Muscle of back (tissue), 11 donors: ENCODE measurements around the gene SMC1B. TPM values are rescaled to one million over a fixed set of nuclear protein-coding genes. Genes with fewer than 3 reads are reported as not detected.

ENCODE experiments used
- DNase-seq, 3 donors: peaks; one replicate each; pipeline versions ENCODE4 v3.0.0 to v3.0.0-alpha.2; 2013
- polyA plus RNA-seq, 10 donors: library from polyadenylated mRNA; unstranded; fragments of 120-200 nt; gene quantifications; one replicate each; pipeline ENCODE4 v1.2.1, GENCODE V29; 2013; ENCODE audit not compliant: insufficient read length in 10 of 10

Gene SMC1B
- polyA plus RNA-seq, 10 donors, result 0.05 to 1.1 (median 0.09) TPM

DNA sequence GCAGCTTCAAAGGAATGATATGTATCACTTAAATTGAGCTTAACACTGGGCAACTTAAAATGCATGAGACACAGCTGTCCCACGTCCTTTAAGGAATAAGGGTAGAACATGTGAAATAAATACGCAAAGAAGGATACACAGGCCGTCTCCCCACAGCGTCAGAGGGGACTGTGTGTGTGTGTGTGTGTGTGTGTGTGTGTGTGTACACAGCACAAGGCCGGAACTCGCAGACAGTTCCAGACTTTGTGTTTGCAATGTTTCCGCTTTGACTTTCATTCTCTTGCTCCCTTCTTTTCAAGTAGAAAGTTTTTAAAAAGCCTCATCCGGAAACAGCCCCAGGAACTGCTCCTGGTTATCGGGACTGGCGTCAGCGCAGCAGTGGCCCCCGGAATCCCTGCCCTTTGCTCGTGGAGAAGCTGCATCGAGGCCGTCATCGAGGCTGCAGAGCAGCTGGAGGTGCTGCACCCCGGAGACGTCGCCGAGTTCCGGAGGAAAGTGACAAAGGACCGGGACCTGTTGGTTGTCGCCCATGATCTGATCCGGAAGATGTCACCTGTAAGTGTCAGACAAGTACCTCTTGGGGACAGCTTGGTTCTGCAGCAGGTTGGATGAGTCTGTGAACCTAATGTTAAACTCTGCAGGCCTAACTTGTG, 90.4 kb downstream of the SMC1B start:
- no peak for DNase-seq

DNA sequence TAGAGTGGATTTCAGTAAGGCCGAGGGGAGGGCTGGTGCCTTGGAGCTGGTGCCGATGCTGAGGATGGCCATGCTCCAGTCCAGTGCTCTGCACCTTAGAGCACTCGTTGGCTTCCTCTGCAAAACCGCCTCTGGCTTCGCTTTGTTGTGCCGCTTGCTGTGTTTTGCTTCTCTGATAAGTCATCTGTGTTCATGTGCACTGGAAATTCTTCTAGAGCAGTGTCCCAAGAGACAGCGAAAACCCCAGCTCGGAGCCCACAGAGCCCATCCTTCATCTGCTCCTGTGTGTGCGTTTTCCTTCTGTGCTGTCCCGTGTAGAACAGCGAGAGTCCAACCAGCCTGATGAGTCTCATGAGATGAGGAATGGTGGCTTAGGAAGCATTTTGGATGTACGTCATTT, 91.6 kb downstream of the SMC1B start:
- DNase-seq, result no peak

DNA sequence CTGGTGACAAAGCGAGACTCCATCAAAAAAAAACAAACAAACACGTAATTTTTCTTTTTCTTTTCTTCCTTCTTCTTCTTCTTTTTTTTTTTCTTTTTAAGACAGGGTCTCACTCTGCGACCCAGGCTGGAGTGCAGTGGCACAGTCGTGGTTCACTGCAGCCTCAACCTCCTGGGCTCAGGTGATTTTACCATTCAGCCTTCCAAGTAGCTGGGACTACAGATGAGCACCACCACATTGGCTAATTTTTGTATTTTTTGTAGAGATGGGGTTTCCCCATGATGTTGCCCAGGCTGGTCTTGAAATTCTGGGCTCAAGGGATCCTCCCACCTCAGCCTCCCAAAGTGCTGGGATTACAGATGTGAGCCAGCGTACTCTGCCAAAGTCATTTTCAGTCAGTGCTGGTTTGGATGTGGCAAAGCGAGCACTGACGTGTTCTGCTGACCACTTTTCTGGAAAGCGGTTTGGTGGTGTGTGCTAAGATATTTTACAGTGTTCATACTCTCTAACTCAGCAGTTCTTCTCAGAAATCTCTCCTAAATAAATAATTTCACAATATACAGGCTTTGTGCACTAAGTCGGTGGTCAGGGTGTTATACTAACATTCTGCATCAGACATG, 92.9 kb downstream of the SMC1B start:
- DNase-seq, result no peak

DNA sequence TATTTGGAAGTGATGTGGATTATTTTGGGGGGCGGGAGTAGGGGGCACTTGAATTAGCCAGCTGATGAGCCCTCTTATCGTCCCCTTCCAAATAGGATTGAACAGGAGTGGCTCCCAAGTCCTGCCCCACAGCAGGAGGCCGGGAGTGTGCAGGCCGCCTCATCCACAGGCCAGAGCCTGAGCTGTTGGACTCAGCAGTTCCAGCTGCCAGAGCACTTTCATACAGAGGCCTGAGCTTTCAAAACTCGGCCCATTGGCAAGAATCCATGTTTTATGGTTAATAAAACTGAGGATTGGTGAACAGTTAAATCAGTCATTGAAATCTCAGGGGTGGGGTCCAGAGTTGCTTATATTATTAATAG, 94.1 kb downstream of the SMC1B start:
- DNase-seq, result peak in 2 of 3 donors; percentile 61 to 76

DNA sequence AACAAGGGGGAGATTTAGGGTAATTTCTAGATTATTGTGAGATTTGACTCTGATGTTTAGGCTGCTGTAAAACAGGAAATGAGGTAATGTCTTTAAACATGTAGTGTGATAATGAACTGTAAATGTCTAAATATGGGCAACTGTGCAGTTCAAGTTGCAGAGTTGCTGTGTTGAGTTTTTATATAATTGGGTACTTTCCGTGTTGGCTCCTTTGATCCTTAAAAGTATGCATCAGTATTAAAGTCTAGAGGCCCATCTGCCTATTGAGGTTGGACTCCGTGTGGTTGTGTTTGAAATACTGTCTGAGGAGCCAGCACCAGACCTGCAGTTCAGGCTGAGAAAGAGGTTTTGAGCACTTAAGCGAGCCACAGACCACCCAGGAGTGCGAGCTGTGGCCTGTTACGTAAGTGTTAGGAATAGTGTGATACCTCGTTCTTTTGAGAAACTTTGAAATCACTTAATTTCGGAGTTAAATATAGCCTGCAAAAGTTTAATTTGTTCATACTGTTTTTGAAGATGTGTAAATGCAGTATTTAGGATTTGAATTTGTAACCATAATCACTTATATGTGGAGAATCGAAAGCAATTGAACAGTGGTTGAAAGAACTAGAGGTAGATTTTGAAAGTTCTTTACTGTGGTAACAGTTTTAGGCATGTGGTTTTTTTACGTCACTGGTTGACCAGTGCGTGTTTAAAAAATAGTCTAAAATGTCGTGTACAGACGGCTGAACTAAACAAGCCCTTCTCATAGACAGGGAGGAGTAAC, 94.7 kb downstream of the SMC1B start:
- no peak for DNase-seq

DNA sequence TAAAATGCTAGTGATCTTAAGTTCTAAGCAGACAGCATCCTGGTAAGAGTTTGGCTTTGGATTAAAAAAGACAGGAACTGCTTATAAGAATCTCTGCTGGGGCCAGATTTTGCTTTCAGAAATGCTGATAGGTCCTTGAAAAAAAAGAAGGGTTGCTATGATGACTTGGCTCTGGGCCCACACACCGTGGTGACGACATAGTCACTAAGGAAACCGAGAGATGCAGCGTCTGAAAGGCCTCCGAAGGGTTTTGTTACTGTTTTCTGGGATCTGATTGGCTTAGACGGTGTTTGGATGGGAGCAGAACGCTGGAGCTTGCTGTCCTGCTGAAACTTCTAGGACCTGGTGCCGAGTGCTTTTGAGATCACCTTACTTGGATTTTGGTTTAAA, 95.2 kb downstream of the SMC1B start:
- DNase-seq, result peak; percentile 83 to 87 (median 87)

DNA sequence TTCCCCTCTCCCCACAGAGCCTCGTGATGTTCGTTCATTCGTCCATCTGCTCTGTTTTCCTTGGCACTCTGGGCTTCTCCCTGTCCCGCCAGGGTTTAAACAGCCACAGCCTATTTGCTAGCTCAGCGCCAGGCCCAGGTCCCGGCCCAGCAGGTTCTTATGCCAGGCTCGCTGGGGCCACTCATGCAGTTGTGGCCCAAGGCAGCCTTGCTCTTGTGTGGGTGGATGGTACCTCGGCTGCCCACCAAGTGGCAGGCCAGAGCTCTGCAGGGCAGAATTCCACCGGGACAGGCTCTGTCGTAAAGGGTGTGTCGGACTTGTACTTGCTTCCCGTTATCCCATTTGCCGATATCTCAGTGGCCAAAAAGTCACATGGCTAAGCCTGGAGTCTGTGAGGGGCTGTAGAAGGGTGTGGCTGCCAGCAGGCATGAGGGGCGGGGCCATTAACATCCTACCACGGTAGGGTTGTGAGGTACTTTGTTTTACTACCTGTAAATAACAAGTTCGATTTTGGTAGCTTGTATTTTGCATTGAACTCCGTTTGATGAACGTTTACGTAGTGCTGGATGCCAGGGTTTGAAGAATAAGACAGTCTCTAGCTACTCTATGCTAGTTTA, 95.7 kb downstream of the SMC1B start:
- DNase-seq, result peak in 1 of 3 donors; percentile 38

DNA sequence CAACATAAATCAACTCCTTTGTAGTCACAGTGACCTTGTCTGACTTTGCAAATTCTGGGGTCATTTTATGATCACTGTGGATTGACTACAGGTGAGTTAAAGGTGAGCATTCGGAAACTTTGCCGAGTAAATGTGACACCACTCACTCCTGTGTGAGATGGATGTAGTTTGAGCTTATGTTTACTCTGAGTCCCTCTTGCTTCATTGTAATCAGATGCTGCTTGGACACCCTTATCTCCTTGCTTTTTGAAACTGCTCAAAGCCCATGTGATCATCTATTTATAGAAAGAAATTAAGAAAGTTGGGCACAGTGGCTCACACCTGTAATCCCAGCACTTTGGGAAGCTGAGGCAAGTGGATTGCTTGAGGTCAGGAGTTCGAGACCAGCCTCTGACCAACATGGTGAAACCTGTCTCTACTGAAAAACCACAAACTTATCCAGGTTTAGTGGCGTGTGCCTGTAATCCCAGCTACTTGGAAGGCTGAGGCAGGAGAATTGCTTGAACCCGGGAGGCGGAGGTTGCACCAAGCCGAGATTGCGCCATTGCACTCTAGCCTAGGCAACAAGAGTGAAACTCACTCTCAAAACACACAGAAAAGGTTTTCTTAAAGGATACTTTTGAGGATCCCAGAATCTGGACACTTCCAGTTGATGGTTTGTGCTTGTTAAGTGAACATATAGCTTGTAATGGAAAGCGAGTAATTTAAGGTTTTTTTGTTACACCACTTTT, 96.4 kb downstream of the SMC1B start:
- no peak for DNase-seq

DNA sequence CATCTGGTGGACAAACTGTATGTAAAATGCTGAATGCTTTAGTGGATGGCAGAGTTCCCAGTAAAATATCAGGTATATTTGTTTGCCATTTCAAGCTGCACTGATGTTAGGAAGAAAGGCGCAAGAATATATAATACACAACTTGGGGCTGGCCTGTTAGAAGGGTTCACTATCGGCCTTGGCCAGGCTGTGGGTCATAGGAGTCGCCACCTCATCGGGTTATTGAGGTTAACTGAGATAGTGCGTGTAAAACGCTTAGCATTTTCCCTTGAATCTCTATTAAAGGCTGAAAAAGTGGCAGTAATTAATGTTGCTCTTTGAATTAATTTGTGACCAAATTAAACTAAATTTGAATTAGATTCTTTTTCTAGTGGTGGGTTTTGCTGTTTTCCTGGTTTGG, 98.6 kb downstream of the SMC1B start:
- no peak for DNase-seq

DNA sequence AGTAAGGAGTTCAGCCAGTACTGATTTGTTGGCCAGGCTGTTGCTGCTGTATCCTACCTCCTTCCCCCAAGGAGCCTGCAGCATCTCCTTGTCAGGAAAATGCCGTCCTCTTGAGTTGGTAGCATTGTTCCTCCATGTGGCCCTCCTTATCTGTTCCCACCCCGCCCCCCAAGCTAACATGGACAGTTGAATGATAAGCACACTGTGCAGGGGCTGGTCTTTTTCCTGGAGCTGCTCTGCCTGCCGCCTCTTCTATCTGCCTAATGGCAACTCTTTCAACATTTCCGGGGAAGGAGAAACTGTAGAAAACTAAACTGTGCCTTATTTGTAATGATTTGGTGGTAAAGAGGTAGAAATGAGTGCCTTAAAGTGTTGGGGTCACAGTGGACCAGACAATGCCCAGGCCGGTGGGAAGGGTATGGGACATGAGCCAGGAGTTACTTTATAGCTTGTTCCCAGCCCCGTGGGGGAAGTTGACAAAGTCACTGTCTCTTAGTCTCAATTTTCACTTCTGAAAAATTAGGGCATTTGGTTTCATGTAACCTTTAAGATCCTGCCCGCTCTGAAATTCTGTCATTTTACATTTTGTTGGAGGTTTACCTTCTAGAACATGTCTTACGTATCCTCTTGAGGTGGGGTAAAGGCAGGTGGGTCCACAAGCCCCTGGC, 99.2 kb downstream of the SMC1B start:
- no peak for DNase-seq

DNA sequence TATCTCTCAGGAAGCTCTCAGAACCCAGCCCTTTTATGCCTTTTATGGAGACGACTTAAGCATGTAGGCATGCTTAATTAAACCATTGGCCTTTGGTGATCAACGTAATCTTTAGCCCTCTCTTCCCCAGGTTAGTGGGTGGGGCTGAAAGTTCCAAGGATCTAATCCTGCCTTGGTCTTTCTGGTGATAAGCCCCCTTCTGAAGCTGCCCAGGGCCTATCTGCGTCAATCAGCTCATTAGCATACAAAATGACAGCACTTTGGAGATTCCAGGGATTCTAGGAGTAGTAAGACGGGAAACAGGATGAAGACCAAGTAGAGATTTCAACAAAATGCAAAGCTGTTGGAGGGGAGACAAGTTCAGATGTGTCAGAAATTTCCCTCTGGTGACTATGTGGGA, 100.5 kb downstream of the SMC1B start:
- no peak for DNase-seq

DNA sequence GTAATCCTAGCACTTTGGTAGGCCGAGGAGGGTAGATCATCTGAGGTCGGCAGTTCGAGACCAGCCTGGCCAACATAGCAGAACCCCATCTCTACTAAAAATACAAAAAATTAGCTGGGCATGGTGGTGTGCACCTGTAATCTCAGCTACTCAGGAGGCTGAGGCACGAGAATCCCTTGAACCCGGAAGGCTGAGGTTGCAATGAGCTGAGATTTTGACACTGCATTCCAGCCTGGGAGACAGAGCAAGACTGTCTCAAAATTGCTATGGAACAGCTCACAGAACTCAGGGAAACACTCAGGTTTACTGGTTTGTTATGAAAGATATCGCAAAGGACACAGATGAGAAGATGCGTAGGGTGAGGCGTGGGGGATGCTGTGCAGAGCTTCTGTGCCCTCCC, 101.0 kb downstream of the SMC1B start:
- no peak for DNase-seq

DNA sequence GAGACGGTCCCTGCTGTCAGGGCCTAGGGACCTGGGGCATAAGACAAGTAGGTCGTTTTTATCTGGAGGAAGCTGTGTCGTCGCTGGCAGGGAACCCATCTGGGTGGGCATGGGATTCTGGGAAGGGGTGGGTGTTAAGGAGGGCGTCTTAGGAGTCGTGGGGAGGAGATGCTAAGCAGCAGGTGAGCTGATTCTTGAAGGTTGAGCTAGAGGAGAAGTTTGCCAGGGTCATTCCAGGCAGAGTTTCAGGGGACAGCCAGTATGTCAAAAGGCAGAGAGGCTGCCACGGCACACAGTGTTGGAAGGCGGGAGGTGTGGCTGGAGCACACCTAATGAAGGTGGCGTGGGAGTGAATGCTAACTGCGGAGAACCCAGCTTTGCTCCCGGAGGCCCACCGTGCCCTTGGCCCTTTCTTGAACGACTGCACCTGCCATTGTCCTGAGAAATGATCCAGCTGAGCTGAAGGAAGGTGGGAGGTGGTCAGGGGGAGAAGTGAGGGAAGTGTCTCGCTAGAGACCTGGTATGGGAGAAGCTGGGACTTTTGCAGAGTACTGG, 102.3 kb downstream of the SMC1B start:
- no peak for DNase-seq

DNA sequence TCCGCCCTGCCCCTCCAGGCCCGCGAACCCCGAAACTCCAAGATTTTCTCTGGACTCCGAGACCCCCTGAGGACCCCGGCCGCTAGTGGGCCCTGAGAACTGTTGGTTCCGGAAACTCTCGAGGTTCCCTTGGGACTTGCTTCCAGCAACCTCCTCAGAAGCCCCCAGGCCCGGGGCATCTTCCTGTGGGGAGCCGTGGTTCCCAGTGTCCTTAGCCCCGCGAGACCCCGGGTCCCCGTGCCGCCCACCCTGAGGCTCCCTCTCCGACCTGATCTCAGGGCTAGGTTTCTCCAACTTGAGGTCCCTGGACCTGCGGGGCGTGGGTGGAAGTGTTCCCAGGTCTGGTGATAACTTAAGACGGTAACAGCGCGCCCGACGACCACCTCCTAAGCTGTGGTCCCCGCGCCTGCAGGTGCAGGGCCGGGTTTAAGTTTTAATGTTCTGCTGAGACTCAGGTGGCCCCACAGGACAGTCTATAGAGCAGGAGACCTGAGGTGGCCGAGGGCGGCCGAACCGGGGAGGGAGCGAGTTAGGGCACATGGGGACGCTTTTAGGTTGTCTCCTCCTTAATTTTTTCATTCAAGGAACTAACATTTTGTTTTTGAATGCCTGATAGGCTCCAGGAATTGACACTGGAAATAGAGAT, 102.9 kb downstream of the SMC1B start:
- no peak for DNase-seq

DNA sequence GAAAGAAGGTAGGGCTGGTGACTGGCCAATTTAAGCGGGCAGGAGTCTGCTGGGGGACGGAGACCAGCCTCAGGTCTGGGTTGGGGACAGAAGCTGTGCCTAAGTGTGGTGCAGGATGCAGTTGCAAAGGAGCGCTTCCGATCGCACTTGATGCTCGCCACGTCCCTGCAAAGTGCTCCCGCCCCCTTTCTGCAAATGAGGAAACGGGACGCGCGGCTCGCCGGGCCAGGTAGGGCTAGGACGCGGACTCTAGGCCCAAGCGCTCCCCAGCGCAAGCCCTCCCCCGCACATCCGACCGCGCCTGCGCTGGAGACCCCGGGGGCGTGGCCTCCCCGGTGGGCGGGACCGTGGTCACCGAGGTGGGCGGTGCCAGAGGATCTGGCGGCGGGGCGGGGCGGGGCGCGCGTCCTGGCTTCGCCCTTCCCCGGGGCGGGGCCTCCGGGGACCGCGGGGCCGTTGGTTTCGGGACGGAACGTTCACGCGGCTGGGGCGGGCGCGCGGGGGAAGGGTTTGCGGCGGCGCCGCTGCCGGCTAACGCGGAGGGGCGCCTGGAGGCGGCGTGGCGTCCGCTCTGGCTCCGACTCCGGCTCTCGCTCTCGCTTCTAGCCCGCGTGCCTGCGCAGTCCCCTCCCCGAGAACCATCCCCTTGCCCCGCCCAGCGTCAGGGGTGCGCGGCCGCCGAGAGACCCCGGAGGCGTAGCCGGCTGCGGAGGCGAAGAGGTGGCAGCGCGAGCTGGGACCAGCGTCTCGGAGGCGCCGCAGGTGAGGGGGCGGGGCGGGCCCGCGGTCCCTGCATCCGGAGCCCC, 103.8 kb downstream of the SMC1B start, which contains the start of gene FAM118A:
FAM118A (plus strand) TSS at position 513 of the 806 bp plus-strand sequence. CDS start 12,446 bp downstream, outside the sequence.
- DNase-seq, result peak; percentile 94 to 98 (median 97)

DNA sequence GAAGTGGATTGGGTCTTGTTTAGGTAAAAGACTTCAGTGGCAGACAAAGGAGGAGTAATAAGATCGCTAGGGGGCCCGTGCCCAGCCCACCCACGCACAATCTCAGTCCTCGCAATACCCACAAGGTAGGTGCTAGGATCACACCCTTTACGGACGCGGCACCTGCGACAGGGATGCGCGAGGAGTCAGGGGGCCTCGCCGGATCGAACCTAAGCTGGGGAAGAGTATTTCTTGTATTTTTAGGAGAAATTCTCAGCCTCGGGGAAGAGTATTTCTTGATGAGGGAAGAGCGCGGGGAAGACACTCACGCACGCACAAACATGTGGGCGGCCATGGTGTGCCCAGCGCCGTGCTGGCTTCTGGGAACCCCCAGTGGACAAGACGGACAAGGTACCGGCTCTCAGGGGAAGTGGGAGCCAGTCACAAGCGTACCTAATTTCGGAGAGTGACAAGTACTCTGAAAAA, 104.4 kb downstream of the SMC1B start:
- DNase-seq, result no peak

DNA sequence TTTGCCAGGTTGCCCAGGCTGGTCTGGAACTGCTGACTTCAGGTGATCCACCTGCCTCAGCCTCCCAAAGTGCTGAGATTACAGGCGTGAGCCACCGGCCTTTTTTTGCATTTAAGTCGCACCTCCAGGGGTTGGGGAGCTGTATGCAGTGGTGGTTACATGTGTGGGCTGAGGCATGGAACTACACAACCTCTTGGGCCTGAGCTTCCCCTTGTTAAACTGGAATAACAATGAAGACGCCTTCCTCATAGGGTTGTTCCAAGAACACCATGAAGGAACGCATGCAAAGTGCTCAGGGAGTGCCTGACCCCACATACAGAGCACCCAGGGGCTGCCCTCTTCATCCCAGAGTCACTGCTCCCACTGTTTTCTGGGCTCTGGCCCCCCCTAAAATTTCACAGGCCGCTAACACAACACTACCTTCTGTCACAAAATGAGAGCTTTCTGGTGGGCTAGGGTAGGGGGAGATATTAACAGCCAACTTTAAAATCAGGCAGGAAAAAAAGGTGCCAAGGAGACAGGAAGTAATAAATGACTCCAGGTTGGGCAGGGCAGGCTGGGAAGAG, 104.9 kb downstream of the SMC1B start:
- DNase-seq, result peak in 1 of 3 donors; percentile 20

DNA sequence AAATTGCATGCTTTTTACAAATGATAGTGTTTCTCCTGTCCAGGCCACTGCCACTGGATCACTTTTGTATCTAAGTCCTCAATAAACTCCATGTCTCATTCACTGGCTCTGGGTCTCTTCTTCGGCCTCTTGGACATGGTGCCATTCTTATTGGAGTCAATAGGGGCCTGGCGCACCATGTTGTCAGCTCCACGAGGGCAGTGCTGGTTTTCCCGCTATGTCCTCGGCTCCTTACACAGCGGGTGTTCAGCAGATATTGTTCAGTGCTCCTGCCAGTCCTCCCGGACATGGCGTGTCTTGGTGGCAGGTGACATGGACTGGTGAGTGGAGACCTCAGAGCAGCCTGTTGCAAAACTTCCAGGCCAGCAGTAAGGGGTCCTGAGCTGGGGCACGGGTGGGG, 107.3 kb downstream of the SMC1B start:
- no peak for DNase-seq

DNA sequence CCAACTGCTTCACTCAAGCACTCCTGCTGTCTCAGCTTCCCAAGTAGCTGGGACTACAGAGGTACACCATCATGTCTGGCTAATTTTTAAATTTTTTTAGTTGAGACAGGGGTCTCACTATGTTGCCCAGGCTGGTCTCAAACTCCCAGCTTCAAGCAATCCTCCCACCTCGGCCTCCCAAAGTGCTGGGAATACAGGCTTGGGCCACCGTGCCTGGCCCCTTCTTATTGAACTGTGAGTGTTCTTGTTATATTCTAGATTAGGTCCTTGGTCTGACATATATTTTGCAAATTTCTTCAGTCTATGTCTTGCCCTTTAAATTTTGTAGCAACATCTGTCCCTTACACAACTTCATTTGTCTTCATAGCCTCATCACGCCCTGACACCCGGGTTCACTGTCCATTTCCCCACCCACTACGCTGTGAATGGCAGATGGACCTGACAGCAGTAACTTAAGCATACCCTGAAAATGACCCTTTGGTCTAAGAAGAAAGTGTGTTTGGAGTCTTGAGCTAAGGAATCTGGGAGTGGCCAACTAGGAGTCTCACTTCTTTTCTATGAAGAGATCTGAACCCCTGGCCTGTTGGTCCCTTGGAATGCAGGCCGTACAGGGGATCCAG, 107.8 kb downstream of the SMC1B start:
- DNase-seq, result no peak
